Epithelial cell of esophagus (primary cell): ENCODE measurements around the gene RASGRP1.

Experiments used
- DNase-seq: peaks from one replicate; pipeline ENCODE4 v3.0.0; 2010; ENCODE audit warnings: low read depth
- H3K4me3 ChIP-seq: 2 replicates; pipeline ENCODE4 v1.5.1; 2011; ENCODE audit warnings: mild to moderate bottlenecking, low read length, control low read depth
- CTCF ChIP-seq: IDR thresholded peaks from 2 replicates; pipeline ENCODE4 v1.5.1; 2011; ENCODE audit warnings: low read depth, mild to moderate bottlenecking, low read length, control low read depth, inconsistent platforms; ENCODE audit not compliant: insufficient read depth; ENCODE audit errors: missing control alignments

Gene RASGRP1

GRCh38 chr15:38533416-38533915 is 31.1 kb downstream of the RASGRP1 start:
- TF ChIP-seq CTCF = no peak
- no peak for DNase-seq
- no peak overlapping the region for H3K4me3 ChIP-seq

- DNase-seq = no peak
- no peak for TF ChIP-seq CTCF
- H3K4me3 ChIP-seq = no peak overlapping the region
Measured at GRCh38 chr15:38532728-38533127, 31.9 kb downstream of the RASGRP1 start.

- no peak for TF ChIP-seq CTCF
- H3K4me3 ChIP-seq = no peak overlapping the region
- peak; percentile 60 for DNase-seq
Measured at GRCh38 chr15:38531509-38531908, 33.1 kb downstream of the RASGRP1 start.

GRCh38 chr15:38530113-38530512 is 34.5 kb downstream of the RASGRP1 start:
- H3K4me3 ChIP-seq = no peak overlapping the region
- no peak for TF ChIP-seq CTCF
- DNase-seq = no peak

GRCh38 chr15:38528294-38528693 is 36.3 kb downstream of the RASGRP1 start:
- TF ChIP-seq CTCF = no peak
- DNase-seq = no peak
- H3K4me3 ChIP-seq = no peak overlapping the region

GRCh38 chr15:38526158-38526557 is 38.5 kb downstream of the RASGRP1 start:
- no peak overlapping the region for H3K4me3 ChIP-seq
- DNase-seq = no peak
- TF ChIP-seq CTCF = no peak

- DNase-seq = no peak
- TF ChIP-seq CTCF = no peak
- H3K4me3 ChIP-seq = no peak overlapping the region
Measured at GRCh38 chr15:38525489-38525888, 39.1 kb downstream of the RASGRP1 start.
